Measurements from ENCODE around the gene RPS10.

RPS10 gene

DNA sequence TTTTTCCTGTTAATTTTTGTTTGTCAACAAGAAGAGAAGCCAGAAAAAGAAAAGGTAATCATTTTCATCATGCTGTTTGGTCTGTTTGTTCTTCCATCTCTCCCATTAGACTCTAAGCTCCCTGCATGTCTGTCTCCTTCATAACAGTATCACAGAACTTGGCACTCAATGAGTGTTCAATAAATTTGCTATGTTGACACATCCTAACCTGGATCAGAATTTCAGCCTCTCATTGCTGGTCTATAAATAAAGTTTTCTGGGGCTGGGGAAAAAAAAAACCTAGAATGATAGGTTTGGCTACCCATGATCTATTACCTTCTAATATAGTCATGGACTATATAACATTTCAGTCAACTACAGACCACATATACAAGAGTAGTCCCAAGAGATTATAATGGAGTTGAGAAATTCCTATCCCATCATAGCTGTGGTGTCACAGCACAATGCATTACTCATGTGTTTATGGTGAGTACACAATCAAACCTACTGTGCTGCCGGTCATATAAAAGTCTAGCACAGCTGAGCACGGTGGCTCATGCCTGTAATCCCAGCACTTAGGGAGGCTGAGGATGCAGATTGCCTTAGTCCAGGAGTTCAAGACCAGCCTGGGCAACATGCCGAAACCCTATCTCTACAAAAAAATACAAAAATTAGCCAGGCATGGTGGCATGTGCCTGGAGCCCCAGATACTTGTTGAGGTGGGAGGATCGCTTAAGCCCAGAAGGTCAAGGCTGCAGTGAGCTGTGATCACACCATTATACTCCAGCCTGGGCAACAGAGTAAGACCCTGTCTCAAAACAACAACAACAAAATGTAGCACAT lies 39.3 kb downstream of the RPS10 start:
- peaks cover 2% of the 10 kb centered on the region; the same call in 1 of the 2 replicates for H3K36me3 ChIP-seq (ENCODE audit: low read depth)
- TF ChIP-seq, protein P1, sequence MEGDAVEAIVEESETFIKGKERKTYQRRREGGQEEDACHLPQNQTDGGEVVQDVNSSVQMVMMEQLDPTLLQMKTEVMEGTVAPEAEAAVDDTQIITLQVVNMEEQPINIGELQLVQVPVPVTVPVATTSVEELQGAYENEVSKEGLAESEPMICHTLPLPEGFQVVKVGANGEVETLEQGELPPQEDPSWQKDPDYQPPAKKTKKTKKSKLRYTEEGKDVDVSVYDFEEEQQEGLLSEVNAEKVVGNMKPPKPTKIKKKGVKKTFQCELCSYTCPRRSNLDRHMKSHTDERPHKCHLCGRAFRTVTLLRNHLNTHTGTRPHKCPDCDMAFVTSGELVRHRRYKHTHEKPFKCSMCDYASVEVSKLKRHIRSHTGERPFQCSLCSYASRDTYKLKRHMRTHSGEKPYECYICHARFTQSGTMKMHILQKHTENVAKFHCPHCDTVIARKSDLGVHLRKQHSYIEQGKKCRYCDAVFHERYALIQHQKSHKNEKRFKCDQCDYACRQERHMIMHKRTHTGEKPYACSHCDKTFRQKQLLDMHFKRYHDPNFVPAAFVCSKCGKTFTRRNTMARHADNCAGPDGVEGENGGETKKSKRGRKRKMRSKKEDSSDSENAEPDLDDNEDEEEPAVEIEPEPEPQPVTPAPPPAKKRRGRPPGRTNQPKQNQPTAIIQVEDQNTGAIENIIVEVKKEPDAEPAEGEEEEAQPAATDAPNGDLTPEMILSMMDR (IDR thresholded peaks at IDR 0.05; ENCODE audit: poor library complexity, severe bottlenecking), result no peak
- H3K4me1 ChIP-seq (ENCODE audit: insufficient read depth, poor library complexity, severe bottlenecking), result peaks cover 5% of the 10 kb centered on the region
- no peak for DNase-seq (ENCODE audit: low spot score)
- no peak overlapping the region for H3K4me3 ChIP-seq (ENCODE audit: severe bottlenecking)
- H3K27me3 ChIP-seq (ENCODE audit: insufficient read depth, poor library complexity, severe bottlenecking), result no peaks in the 10 kb centered on the region
- ATAC-seq (ENCODE audit: low read depth), result peak; percentile 78
- H3K27ac ChIP-seq (ENCODE audit: poor library complexity, severe bottlenecking), result no peak overlapping the region
- H3K9me3 ChIP-seq (ENCODE audit: severe bottlenecking), result no peaks in the 10 kb centered on the region

DNA sequence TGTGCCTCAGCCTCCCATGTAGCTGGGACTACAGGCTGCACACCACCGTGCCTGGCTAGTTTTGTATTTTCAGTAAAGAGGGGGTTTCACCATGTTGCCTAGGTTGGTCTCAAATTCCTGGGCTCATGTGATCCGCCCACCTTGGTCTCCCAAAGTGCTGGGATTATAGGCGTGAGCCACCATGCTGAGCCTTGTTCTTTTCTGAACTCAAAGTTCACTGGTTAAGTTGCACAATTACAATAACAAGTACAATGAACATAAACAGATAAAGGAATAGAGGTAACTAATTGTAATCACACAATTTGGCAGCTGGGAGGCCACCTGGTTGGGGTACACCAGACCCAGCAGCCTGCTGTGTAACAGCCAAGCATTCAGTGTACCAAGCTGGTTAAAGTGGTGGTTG lies 40.1 kb downstream of the RPS10 start:
- Histone ChIP-seq H3K36me3 (ENCODE audit: low read depth) (peaks cover 2% of the 10 kb centered on the region; the same call in 1 of the 2 replicates), H3K9me3 (ENCODE audit: severe bottlenecking) (no peaks in the 10 kb centered on the region), H3K27me3 (ENCODE audit: insufficient read depth, poor library complexity, severe bottlenecking) (no peaks in the 10 kb centered on the region), H3K27ac (ENCODE audit: poor library complexity, severe bottlenecking) (no peak overlapping the region), H3K4me3 (ENCODE audit: severe bottlenecking) (no peak overlapping the region), H3K4me1 (ENCODE audit: insufficient read depth, poor library complexity, severe bottlenecking) (peaks cover 5% of the 10 kb centered on the region)
- ATAC-seq (ENCODE audit: low read depth) (no peak), DNase-seq (ENCODE audit: low spot score) (no peak)
- TF ChIP-seq, protein P1 (IDR thresholded peaks at IDR 0.05; ENCODE audit: poor library complexity, severe bottlenecking), result no peak

DNA sequence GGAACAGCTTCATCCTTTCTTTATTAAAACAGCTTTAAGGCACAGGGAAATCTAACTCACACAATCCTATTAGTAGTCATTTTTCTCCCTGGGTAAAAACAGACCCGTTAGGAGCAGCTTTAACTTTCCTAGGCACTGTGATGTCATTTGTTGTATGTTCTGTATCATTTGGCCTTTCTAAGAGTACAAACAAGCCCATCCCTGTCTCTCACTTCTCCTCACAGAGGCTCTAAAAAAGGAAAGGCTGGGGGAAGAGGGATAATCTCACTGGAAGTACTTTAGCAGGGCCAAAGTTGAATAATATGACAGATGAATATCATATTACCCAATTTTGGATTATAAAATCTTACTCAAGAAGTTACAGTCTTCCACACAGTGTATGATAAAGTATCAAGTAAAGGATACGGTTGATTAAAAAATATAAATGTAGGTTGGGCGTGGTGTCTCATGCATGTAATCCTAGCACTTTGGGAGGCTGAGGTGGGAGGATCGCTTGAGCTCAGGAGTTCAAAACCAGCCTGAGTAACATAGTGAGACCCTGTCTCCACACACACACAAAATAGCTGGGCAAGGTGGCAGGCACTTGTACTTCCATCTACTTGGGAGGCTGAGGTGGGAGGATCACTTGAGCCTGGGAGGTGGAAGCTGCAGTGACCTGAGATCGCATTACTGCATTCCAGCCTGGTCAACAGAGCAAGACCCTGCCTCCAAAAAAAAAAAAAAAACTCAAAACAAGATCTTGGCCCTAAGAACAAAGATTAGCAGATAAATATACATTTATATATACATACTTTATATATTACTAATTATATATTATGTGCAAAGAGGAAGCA lies 41.3 kb downstream of the RPS10 start:
- H3K27me3 ChIP-seq (ENCODE audit: insufficient read depth, poor library complexity, severe bottlenecking), result no peaks in the 10 kb centered on the region
- no peak overlapping the region for H3K27ac ChIP-seq (ENCODE audit: poor library complexity, severe bottlenecking)
- H3K9me3 ChIP-seq (ENCODE audit: severe bottlenecking), result no peaks in the 10 kb centered on the region
- peaks cover 2% of the 10 kb centered on the region; the same call in 1 of the 2 replicates for H3K36me3 ChIP-seq (ENCODE audit: low read depth)
- no peaks in the 10 kb centered on the region for H3K4me1 ChIP-seq (ENCODE audit: insufficient read depth, poor library complexity, severe bottlenecking)
- TF ChIP-seq, protein P1 (IDR thresholded peaks at IDR 0.05; ENCODE audit: poor library complexity, severe bottlenecking), result no peak
- DNase-seq (ENCODE audit: low spot score), result no peak
- ATAC-seq (ENCODE audit: low read depth), result no peak
- H3K4me3 ChIP-seq (ENCODE audit: severe bottlenecking), result no peak overlapping the region

DNA sequence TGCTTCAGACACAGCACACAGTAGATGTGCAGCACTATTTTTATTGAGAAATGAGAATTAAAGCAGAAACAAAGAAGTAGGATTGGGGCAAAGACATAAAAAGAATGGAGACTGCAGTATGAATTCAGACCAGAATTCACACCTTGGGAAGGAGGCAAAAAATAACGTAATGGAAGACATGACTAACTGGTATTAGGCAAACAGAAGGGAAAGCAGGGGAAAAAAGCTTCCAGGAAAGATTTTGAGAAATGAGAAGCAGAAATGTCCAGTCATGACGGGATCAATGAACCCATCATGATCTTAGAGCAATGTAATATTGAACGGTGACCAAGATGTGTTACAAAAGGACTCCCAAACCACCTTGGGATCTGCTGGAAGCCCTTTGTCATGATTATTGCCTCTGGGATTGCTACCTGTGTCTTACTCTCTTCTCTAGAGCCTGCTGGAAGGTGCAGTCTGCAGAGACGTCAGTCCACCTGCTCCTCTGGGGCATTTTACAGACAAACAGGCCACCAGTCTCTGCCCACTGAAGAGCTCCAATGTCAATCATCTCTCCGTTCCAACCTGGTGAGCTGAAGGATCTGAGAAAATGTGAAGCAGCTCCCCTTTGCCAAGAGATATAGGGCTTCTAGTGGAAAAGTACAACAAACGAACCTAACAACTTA lies 42.1 kb downstream of the RPS10 start:
- Histone ChIP-seq H3K36me3 (ENCODE audit: low read depth) (no peaks in the 10 kb centered on the region), H3K9me3 (ENCODE audit: severe bottlenecking) (no peaks in the 10 kb centered on the region), H3K27me3 (ENCODE audit: insufficient read depth, poor library complexity, severe bottlenecking) (no peaks in the 10 kb centered on the region), H3K4me1 (ENCODE audit: insufficient read depth, poor library complexity, severe bottlenecking) (no peaks in the 10 kb centered on the region), H3K4me3 (ENCODE audit: severe bottlenecking) (no peak overlapping the region), H3K27ac (ENCODE audit: poor library complexity, severe bottlenecking) (no peak overlapping the region)
- DNase-seq (ENCODE audit: low spot score) (no peak), ATAC-seq (ENCODE audit: low read depth) (no peak)
- TF ChIP-seq, protein P1 (IDR thresholded peaks at IDR 0.05; ENCODE audit: poor library complexity, severe bottlenecking), result no peak
